Renal cortex interstitium (tissue), 11 donors: ENCODE results near the gene STBD1. TPM values are rescaled to one million over a fixed set of nuclear protein-coding genes. Genes with fewer than 3 reads are reported as not detected.
"Not testable (repeated sequence)": the region's sequence is repeated elsewhere in the genome, so short reads cannot be mapped to it uniquely, and the experiment has no call there.

Experiments
- DNase-seq, 11 donors: peaks; one replicate each; pipeline ENCODE4 v3.0.0-alpha.2; 2013; ENCODE audit warnings: low read depth in 9 of 11, low spot score in 4 of 11; ENCODE audit errors: extremely low read depth in 1 of 11
- polyA plus RNA-seq, 3 donors: library from polyadenylated mRNA; unstranded; fragments of 120-200 nt; gene quantifications; one replicate each; pipeline ENCODE4 v1.2.1, GENCODE V29; 2013; ENCODE audit not compliant: insufficient read length in 3 of 3

The STBD1 gene
- polyA plus RNA-seq, 3 donors, result 1.0 to 2.0 (median 2.0) TPM

GRCh38 chr4:76310683-76311082 is 4.2 kb downstream of the STBD1 start:
- DNase-seq, result no peak

- no peak for DNase-seq
Observed at GRCh38 chr4:76311896-76312331, 5.4 kb downstream of the STBD1 start.

DNA sequence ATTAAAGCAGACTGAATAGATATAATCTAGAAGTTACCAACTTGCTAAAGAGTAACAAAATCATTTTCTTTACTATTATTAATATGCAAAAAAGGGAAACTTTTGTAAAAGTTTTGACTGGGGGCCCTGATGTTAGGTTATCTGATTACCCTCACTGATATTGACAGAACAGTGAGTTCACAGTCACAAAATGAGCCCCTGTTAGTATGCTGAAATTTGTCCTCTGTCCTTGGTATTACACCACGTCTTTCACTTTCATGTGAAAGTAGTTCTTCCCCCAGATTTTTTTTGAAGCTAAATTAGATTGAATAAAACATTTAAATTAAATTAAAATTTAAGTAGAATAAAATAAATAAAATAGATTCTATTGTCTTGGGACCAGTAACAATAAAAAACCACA is 5.9 kb downstream of the STBD1 start:
- no peak for DNase-seq

GRCh38 chr4:76313547-76313946 is 7.0 kb downstream of the STBD1 start:
- DNase-seq, result no peak

GRCh38 chr4:76315267-76315918 is 8.9 kb downstream of the STBD1 start:
- DNase-seq, result no peak

DNA sequence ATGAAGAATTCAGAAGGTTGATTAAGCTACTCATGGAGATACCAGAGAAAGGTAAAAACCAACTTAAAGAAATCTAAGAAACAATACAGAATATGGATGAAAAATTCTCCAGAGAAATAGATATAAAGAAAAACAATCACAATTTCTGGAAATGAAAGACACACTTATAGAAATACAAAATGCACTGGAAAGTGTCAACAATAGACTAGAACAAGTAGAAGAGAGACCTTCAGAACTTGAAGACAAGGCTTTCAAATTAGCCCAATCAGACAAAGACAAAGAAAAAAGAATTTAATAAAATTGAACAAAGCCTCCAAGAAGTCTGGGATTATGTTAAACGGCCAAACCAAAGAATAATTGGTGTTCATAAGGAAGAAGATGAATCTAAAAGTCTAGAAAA is 9.6 kb downstream of the STBD1 start:
- no peak for DNase-seq

GRCh38 chr4:76322236-76322635 is 15.7 kb downstream of the STBD1 start:
- no peak for DNase-seq

GRCh38 chr4:76325072-76325471 is 18.5 kb downstream of the STBD1 start:
- no peak for DNase-seq

GRCh38 chr4:76326515-76326914 is 20.0 kb downstream of the STBD1 start:
- DNase-seq, result no peak

GRCh38 chr4:76334885-76335284 is 28.4 kb downstream of the STBD1 start:
- DNase-seq, result no peak

- no peak for DNase-seq
Observed at GRCh38 chr4:76339364-76339763, 32.8 kb downstream of the STBD1 start.

- no peak for DNase-seq
Observed at GRCh38 chr4:76341063-76341462, 34.5 kb downstream of the STBD1 start.

DNA sequence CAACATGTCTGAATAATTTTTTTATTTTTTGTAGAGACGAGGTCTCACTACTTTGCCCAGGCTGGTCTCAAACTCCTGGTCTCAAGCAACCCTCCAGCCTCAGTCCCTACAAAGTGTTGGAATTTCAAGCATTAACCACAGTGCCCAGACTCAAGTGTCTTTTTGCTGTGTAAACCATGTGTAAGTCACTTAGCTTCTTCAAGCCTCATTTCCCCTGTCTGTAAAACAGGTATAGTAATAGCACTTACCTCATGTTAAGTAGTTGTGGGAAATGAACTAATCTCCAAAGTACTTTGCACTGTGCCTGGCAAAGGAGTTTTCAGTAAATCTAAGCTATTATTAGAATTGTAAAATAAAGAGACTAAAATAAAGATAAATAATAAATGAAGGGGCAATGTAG is 35.7 kb downstream of the STBD1 start:
- no peak for DNase-seq

DNA sequence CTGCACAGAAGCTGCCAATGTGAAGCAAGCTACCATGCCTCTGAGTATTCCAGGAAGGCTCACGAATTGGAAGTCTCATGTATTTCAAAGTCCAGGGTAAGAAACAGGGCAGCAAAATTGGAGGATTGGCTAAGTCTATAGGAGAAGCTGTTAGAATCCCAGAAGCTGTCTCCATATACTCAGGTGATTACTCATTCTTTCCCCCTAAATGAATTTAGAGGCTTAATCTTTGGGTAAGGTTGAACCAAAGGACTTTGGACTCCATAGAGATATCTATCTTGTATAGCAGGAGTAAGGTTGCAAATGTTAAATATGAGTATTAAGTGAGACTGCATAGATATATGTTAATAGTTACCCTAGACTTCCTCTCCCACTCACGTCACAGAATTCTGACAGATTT is 36.3 kb downstream of the STBD1 start:
- no peak for DNase-seq

DNA sequence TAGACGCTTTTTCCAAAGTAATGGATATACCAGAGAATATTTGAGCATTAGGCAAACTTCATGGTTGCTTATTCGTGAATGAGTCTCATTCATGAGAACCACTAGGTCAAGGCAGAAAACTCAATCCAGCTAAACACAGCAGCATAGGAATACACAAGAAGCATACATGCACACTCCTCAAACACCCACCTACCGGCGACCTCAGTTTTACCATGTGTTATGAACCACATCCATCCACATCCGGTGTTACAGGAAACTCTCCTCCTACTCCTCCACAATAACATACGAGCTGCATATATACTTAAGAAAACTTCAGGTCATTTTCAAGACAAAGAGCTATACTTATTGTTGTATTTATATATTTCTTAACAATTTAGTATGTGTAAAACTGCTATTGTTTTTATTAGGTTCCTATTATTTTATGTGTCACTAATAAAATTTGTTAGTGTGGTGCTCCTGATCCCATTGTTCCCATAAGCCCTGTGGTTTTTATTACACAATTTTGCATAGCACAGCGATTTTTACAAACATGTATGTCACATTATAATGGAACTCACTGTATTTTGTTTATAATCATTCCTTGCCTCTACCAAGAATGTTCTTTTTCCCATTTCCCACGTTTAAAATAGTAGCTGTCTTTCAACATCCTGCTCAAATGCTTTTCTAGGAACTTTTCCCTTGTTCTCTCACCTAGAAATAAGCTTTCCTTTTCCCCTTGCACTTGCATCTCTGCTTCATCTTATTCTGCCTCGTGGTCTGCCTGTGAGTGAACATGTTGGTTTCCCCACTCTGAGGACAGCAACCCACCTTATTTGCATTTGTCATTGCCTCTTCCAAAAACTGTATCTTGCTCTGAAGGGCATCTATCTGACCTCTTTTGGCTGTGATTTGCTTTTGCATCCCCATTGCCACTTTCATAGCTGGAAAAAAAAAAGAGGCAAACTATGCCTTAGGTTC is 48.3 kb downstream of the STBD1 start:
- DNase-seq, result no peak

DNA sequence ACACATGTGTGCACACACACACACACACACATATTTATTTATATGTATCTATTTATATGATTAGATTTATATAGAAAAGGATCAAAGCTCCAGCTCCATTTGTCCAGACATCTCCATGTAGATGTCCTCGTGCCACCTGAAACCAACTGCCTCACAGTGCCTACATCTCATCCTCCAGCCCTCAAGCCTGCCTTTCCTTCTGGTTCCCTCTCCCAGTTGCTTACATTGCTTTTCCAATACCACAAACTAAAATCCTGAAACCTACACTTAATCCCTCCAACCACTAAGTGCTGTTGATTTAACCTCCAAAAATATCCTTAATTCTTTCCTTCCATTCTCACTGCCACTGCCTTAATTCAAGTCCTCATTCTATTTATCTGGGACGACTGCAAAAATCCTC is 51.4 kb downstream of the STBD1 start:
- DNase-seq, result no peak

DNA sequence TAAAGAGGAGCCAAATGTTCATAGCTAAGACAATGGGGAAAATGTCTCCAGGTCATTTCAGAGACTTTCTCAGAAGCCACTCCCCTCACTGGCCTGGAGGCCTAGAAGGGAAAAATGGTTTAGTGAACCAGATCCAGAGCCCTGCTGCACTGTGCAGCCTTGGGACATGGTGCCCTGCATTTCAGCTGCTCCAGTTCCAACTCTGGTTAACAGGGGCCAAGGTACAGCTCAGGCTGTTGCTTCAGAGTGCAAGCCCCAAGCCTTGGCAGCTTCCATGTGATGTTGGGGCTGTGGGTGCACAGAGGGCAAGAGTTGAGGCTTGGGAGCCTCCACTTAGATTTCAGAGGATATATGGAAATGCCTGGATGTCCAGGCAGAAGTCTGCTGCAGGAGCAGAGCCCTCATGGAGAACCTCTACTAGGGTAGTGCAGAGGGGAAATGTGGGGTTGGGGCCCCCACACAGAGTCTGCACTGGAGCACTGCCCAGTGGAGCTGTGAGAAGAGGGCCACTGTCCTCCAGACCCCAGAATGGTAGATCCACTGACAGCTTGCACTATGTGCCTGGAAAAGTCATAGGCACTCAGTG is 53.4 kb downstream of the STBD1 start:
- DNase-seq, result not testable (repeated sequence)
